HG03097 (cell line): ENCODE measurements around the gene RICTOR.
A peak's percentile ranks its signal among the peaks of the same experiment; 100 is the strongest.

ENCODE experiments used
- ATAC-seq: cut with Tn5 transposase; IDR thresholded peaks from one replicate; pipeline ENCODE4 v1.9.1; 2021; ENCODE audit not compliant: unreplicated experiment, low FRiP score

The RICTOR gene

GRCh38 chr5:39100851-39101396 lies 26.7 kb upstream of the RICTOR start:
- ATAC-seq, result no peak

GRCh38 chr5:39100301-39100850 lies 26.2 kb upstream of the RICTOR start:
- no peak for ATAC-seq

GRCh38 chr5:39099831-39100230 lies 25.6 kb upstream of the RICTOR start:
- ATAC-seq, result no peak

- ATAC-seq, result no peak
Observed at GRCh38 chr5:39093352-39093751, 19.2 kb upstream of the RICTOR start.

- ATAC-seq, result no peak
Observed at GRCh38 chr5:39092581-39093351, 18.6 kb upstream of the RICTOR start.

- no peak for ATAC-seq
Observed at GRCh38 chr5:39091940-39092580, 17.9 kb upstream of the RICTOR start.

GRCh38 chr5:39083968-39084367 lies 9.8 kb upstream of the RICTOR start:
- ATAC-seq, result no peak

GRCh38 chr5:39082995-39083394 lies 8.8 kb upstream of the RICTOR start:
- ATAC-seq, result no peak

GRCh38 chr5:39080597-39081204 lies 6.5 kb upstream of the RICTOR start:
- no peak for ATAC-seq

GRCh38 chr5:39080168-39080567 lies 6.0 kb upstream of the RICTOR start:
- no peak for ATAC-seq

GRCh38 chr5:39079147-39079546 lies 4.9 kb upstream of the RICTOR start:
- ATAC-seq, result no peak

GRCh38 chr5:39076757-39077728 lies 2.8 kb upstream of the RICTOR start:
- no peak for ATAC-seq

- no peak for ATAC-seq
Observed at GRCh38 chr5:39076101-39076756, 2.0 kb upstream of the RICTOR start.

GRCh38 chr5:39073767-39074016 lies 507 bp downstream of the RICTOR start:
- peak; percentile 24 for ATAC-seq

- peak; percentile 41 for ATAC-seq
Observed at GRCh38 chr5:39072925-39073766, 1.1 kb downstream of the RICTOR start.

GRCh38 chr5:39068099-39068498 lies 6.1 kb downstream of the RICTOR start:
- no peak for ATAC-seq

- ATAC-seq, result no peak
Observed at GRCh38 chr5:39064450-39064849, 9.7 kb downstream of the RICTOR start.

GRCh38 chr5:39063037-39063436 lies 11.2 kb downstream of the RICTOR start:
- no peak for ATAC-seq

GRCh38 chr5:39062530-39062929 lies 11.7 kb downstream of the RICTOR start:
- ATAC-seq, result no peak
